Astrocyte (in vitro differentiated cells and primary cell): ENCODE measurements around the gene CD300A. TPM values are rescaled to one million over a fixed set of nuclear protein-coding genes. Genes with fewer than 3 reads are reported as not detected.

Experiments
- DNase-seq: peaks from one replicate; pipeline ENCODE4 v3.0.0-alpha.2; 2010; ENCODE audit warnings: low read depth
- FAIRE-seq: peaks from 2 replicates; lab custom pipeline; 2011; peaks lifted over from hg19 to GRCh38; lab: Jason Lieb, UNC
- H2AFZ ChIP-seq: 2 replicates; pipeline ENCODE4 v1.6.0; 2012; ENCODE audit warnings: low read depth, low read length, inconsistent platforms
- H3K27ac ChIP-seq: 2 replicates; pipeline ENCODE4 v1.5.1; 2011; ENCODE audit warnings: low read depth, low read length, inconsistent platforms
- H3K27me3 ChIP-seq: 2 replicates; pipeline ENCODE4 v1.6.0; 2011; ENCODE audit warnings: low read length, inconsistent platforms; ENCODE audit not compliant: insufficient read depth
- H3K36me3 ChIP-seq: 2 replicates; pipeline ENCODE4 v1.5.1; 2011; ENCODE audit warnings: low read length, inconsistent platforms; ENCODE audit not compliant: insufficient read depth
- H3K4me1 ChIP-seq: 2 replicates; pipeline ENCODE4 v1.5.1; 2011; ENCODE audit warnings: low read length, inconsistent platforms; ENCODE audit not compliant: insufficient read depth
- H3K4me2 ChIP-seq: 2 replicates; pipeline ENCODE4 v1.6.0; 2012; ENCODE audit warnings: low read length, inconsistent platforms
- H3K4me3 ChIP-seq: 2 replicates; pipeline ENCODE4 v1.5.1; 2011; ENCODE audit warnings: low read depth, mild to moderate bottlenecking, low read length, inconsistent platforms; ENCODE audit not compliant: insufficient read depth
- H3K79me2 ChIP-seq: 2 replicates; pipeline ENCODE4 v1.6.0; 2012; ENCODE audit warnings: mild to moderate bottlenecking, low read length, inconsistent platforms; ENCODE audit not compliant: insufficient read depth
- H3K9ac ChIP-seq: 2 replicates; pipeline ENCODE4 v1.6.0; 2012; ENCODE audit warnings: mild to moderate bottlenecking, low read length, inconsistent platforms
- H3K9me3 ChIP-seq: 2 replicates; pipeline ENCODE4 v1.5.1; 2012; ENCODE audit warnings: low read depth, mild to moderate bottlenecking, low read length, inconsistent platforms; ENCODE audit not compliant: insufficient read depth
- H4K20me1 ChIP-seq: 2 replicates; pipeline ENCODE4 v1.6.0; 2012; ENCODE audit warnings: low read length, inconsistent platforms; ENCODE audit not compliant: insufficient read depth
- H3K27ac Mint-ChIP-seq: one replicate; pipeline ENCODE4 v1.8.0; 2021; ENCODE audit warnings: mild to moderate bottlenecking, mixed read lengths; ENCODE audit not compliant: unreplicated experiment
- H3K27me3 Mint-ChIP-seq: one replicate; pipeline ENCODE4 v1.8.0; 2021; ENCODE audit warnings: low read depth, mixed read lengths; ENCODE audit not compliant: unreplicated experiment
- H3K36me3 Mint-ChIP-seq: one replicate; pipeline ENCODE4 v1.8.0; 2021; ENCODE audit warnings: low read depth, mixed read lengths; ENCODE audit not compliant: unreplicated experiment
- H3K4me1 Mint-ChIP-seq: one replicate; pipeline ENCODE4 v1.8.0; 2021; ENCODE audit warnings: low read depth, mixed read lengths; ENCODE audit not compliant: unreplicated experiment
- H3K4me3 Mint-ChIP-seq: one replicate; pipeline ENCODE4 v1.8.0; 2021; ENCODE audit warnings: mild to moderate bottlenecking, moderate library complexity, mixed read lengths; ENCODE audit not compliant: unreplicated experiment
- H3K9me3 Mint-ChIP-seq: one replicate; pipeline ENCODE4 v1.8.0; 2021; ENCODE audit warnings: mild to moderate bottlenecking, mixed read lengths; ENCODE audit not compliant: unreplicated experiment
- CTCF ChIP-seq: IDR thresholded peaks from 2 replicates; pipeline ENCODE4 v1.5.1; 2011; ENCODE audit warnings: low read depth, mild to moderate bottlenecking, inconsistent platforms, low read length, moderate library complexity; ENCODE audit not compliant: insufficient read depth
- EZH2 ChIP-seq: IDR thresholded peaks from 2 replicates; pipeline ENCODE4 v1.6.1; 2012; ENCODE audit warnings: mild to moderate bottlenecking, low read length, inconsistent platforms; ENCODE audit not compliant: insufficient read depth
- total RNA-seq: library from RNA; stranded (reverse); gene quantifications from 2 replicates; pipeline ENCODE4 v1.2.1, GENCODE V29; 2021

Gene CD300A
- total RNA-seq, 1 donor from 2014 or later = not detected

GRCh38 chr17:74522381-74523105, 56.1 kb downstream of the CD300A start:
- peaks cover 15% of the 10 kb centered on the region for H3K9me3 Mint-ChIP-seq
- Histone ChIP-seq H3K9ac (no peak overlapping the region), H3K4me1 (no peaks in the 10 kb centered on the region), H3K4me2 (no peak overlapping the region), H3K36me3 (no peaks in the 10 kb centered on the region), H4K20me1 (no peaks in the 10 kb centered on the region), H3K27me3 (no peaks in the 10 kb centered on the region), H3K9me3 (peaks cover 3% of the 10 kb centered on the region), H3K4me3 (no peak overlapping the region), H3K79me2 (no peaks in the 10 kb centered on the region), H3K27ac (no peak overlapping the region), H2AFZ (no peak overlapping the region)
- no peaks in the 10 kb centered on the region for H3K36me3 Mint-ChIP-seq
- H3K27ac Mint-ChIP-seq = no peak overlapping the region
- TF ChIP-seq EZH2 (no peak), CTCF (no peak)
- no peak for DNase-seq
- H3K4me3 Mint-ChIP-seq = no peak overlapping the region
- peaks cover 52% of the 10 kb centered on the region for H3K27me3 Mint-ChIP-seq
- no peak for FAIRE-seq
- no peaks in the 10 kb centered on the region for H3K4me1 Mint-ChIP-seq

- Mint-ChIP-seq H3K4me3 (no peak overlapping the region), H3K36me3 (no peaks in the 10 kb centered on the region), H3K9me3 (peaks cover 10% of the 10 kb centered on the region), H3K27me3 (peaks cover 59% of the 10 kb centered on the region), H3K27ac (no peak overlapping the region), H3K4me1 (no peaks in the 10 kb centered on the region)
- H3K79me2 ChIP-seq = no peaks in the 10 kb centered on the region
- H2AFZ ChIP-seq = no peak overlapping the region
- H3K4me2 ChIP-seq = no peak overlapping the region
- H3K27ac ChIP-seq = no peak overlapping the region
- no peak for TF ChIP-seq CTCF
- TF ChIP-seq EZH2 = no peak
- no peaks in the 10 kb centered on the region for H4K20me1 ChIP-seq
- peaks cover 3% of the 10 kb centered on the region for H3K9me3 ChIP-seq
- no peak for DNase-seq
- no peak overlapping the region for H3K9ac ChIP-seq
- no peak for FAIRE-seq
- H3K4me1 ChIP-seq = no peaks in the 10 kb centered on the region
- H3K27me3 ChIP-seq = no peaks in the 10 kb centered on the region
- no peaks in the 10 kb centered on the region for H3K36me3 ChIP-seq
- H3K4me3 ChIP-seq = no peak overlapping the region
These were observed 56.9 kb downstream of the CD300A start for GRCh38 chr17:74523308-74523707.
